COLO668 (cell line): ENCODE results near the gene SLC22A17.

Experiments
- DNase-seq: peaks from one replicate; lab custom pipeline; 2025; ENCODE audit not compliant: unreplicated experiment; lab: John Stamatoyannopoulos, UW

SLC22A17 gene

DNA sequence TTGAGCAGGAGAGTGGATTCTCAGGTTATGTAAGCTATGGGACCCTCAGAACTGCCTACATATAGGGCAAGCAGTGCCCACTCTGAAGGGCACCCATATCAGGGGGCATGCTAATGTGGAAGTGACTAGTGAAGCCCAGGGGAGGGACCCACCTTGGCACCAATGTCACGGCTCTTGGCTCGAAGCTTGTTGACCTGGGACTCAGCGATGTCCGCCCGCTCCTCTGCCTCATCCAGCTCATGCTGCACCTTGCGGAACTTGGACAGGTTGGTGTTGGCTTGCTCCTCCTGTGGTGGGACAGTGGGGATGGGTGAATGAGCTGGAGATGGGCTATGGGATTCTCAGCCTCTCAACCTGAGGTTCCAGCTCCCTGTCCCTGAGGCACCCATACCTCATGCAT is 29.6 kb upstream of the SLC22A17 start:
- no peak for DNase-seq

DNA sequence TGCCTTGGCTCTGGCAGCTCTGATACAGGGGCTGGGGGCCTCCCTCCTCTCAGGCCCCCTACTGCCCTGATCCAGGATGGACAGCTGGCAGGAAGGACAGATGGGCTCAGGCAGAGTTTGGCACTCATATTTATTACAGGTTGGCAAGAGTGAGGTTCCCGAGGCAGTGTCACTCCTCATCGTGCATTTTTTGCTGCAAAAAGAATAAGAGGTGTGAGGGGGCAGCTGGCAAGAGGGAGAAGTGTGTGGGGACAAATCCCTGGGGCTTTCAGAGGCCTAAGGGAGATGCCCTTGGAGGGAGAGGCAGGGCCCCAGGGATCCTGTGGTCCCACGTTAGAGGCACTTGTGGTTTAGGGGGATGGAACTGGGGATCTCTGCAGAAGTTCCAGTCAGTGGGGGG is 29.2 kb upstream of the SLC22A17 start:
- DNase-seq = no peak

DNA sequence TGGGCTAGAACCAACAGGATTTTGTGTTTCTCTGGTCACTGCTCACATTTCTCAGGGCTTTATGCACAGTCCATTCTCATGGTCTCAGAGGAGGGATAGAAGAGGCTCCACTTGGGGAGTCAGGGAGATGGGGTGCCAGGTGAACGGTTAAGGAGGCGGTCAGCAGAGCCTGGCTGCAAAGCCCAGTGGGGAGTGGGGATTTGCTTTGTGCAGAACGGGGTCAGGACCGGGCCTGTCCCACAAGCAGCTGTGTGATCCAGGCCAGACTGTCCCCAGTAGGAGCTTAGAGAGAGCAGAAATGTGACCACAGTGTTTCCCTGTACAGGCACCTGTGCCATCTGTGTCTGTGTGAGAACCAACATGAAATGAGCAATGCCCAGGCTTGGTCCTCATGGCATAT is 28.3 kb upstream of the SLC22A17 start:
- DNase-seq = no peak

DNA sequence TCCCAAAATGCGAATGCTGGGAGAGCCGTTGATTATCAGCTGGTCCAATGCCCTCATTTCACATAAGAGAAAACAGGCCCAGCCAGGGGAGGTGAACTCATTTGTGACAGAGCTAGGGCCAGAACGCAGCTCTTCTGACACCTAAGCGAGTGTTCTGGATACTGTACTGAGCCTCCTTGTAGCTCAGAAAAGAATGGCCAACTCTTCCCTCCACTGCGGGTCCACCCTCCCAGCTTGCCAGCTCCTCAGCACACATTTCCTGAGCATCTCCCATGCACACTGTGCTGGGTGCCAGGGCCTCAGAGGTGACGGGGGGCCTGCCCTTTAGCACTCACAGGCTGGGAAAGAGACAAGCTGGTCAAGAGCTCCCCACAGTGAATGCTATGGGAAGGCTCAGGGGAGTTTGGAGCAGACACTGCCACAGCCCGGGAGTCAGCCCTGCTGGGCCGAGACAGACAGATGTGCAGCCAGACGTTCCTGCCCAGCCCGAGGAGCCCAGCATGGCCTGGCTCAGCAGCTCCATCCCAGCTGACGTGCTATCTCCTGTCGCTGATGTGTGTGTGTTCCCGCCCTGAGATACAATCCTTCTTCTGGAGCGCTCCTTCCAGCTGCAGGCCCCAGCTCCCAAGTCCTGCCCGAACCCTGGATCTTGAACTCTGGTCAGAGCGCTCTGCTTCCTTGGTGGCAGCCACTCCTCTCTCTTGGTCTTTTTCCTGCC is 27.7 kb upstream of the SLC22A17 start:
- no peak for DNase-seq

- DNase-seq = peak; percentile 76
Observed at GRCh38 chr14:23379366-23380196, 26.9 kb upstream of the SLC22A17 start.

- DNase-seq = no peak
Observed at GRCh38 chr14:23378612-23379220, 26.0 kb upstream of the SLC22A17 start.

GRCh38 chr14:23377573-23378563 is 25.2 kb upstream of the SLC22A17 start:
- no peak for DNase-seq

DNA sequence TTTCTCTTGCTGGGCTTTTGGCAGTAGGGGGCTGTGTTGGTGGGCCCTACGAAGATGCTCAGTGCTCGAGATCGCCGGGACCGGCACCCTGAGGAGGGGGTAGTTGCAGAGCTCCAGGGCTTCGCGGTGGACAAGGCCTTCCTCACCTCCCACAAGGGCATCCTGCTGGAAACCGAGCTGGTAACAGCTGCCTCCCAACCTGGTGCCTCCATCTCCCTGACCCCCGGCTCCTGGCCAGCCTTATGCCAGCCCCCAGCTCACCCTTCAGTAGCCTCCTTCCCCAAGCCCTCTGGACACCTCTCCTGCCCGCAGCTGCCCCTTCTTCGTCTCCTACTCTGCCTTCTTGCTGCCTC is 24.5 kb upstream of the SLC22A17 start:
- no peak for DNase-seq

DNA sequence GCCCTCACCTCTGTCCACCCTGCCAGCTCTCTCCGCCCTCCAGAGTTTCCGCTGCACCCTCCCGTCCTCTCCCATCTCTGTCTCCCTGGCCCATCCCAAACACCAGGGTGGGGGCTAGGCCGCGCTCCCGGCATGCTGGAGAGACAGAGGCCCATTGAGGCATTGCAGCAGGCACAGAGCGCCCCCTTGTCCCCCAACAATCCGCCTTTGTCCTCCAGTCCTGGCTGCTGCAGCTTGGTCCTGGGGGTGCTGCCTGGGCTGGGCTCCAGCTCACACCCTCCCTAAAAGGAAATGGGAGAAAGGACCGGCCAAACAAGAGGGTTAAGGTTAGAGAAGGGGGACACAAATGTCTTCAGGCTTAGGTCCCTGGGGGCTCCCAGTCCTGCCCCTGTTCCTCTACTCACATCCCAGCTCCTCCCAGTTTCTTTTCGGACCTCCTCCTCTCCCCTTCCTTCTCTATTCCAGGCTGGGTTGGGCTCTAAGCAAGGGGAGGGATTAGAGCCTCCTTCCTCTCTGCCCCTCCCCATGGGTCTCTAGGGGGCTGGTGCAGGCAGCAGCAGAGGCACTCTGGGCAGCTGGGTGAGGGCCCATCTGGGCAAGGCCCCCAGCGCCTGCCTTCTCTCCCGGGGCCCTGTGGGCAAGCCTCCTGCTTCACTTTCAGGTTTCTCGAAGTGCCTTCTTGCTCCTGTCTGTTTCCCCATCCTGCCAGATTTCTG is 24.0 kb upstream of the SLC22A17 start, which contains the start of gene CMTM5:
Gene CMTM5 (plus strand): TSS at position 565 of the 716 bp plus-strand sequence. CDS start 206 bp downstream, outside the sequence.
- no peak for DNase-seq

DNA sequence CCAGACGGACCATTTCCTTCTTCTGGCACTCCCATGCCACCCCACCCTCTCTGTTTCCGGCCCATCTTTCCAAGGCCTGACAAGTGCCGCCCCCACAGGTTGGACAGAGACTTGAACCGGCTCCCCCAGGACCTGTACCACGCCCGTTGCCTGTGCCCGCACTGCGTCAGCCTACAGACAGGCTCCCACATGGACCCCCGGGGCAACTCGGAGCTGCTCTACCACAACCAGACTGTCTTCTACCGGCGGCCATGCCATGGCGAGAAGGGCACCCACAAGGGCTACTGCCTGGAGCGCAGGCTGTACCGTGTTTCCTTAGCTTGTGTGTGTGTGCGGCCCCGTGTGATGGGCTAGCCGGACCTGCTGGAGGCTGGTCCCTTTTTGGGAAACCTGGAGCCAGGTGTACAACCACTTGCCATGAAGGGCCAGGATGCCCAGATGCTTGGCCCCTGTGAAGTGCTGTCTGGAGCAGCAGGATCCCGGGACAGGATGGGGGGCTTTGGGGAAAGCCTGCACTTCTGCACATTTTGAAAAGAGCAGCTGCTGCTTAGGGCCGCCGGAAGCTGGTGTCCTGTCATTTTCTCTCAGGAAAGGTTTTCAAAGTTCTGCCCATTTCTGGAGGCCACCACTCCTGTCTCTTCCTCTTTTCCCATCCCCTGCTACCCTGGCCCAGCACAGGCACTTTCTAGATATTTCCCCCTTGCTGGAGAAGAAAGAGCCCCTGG is 23.0 kb upstream of the SLC22A17 start:
- DNase-seq = no peak

DNA sequence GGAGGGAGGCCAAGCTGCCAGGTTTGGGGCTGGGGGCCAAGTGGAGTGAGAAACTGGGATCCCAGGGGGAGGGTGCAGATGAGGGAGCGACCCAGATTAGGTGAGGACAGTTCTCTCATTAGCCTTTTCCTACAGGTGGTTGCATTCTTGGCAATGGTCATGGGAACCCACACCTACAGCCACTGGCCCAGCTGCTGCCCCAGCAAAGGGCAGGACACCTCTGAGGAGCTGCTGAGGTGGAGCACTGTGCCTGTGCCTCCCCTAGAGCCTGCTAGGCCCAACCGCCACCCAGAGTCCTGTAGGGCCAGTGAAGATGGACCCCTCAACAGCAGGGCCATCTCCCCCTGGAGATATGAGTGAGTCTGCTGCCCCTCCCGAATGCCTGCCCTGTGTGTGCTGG is 20.4 kb upstream of the SLC22A17 start:
- DNase-seq = no peak

DNA sequence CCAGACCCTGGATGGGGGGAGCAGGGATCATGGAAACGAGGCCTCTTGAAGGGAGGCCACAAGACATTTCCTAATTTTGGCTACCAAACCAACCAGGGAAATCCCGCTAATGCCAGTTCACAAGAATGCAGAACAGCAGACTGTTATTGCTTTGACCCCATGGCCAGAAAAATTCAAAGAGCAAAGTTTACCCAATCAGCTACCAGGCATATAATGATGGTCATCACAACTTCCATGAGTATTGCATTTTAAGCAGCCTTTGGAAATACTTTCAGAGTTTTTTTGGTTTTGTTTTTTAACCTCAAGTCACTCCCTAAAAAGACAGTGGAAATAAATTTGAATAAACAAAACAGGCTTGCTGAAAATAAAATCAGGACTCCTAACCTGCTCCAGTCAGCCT is 19.8 kb upstream of the SLC22A17 start, which contains the start of gene IL25:
Gene IL25 (plus strand): TSS at position 301 of the 400 bp plus-strand sequence.
- no peak for DNase-seq

GRCh38 chr14:23371865-23372264 is 19.2 kb upstream of the SLC22A17 start:
- no peak for DNase-seq

- DNase-seq = no peak
Observed at GRCh38 chr14:23370221-23370620, 17.5 kb upstream of the SLC22A17 start.

DNA sequence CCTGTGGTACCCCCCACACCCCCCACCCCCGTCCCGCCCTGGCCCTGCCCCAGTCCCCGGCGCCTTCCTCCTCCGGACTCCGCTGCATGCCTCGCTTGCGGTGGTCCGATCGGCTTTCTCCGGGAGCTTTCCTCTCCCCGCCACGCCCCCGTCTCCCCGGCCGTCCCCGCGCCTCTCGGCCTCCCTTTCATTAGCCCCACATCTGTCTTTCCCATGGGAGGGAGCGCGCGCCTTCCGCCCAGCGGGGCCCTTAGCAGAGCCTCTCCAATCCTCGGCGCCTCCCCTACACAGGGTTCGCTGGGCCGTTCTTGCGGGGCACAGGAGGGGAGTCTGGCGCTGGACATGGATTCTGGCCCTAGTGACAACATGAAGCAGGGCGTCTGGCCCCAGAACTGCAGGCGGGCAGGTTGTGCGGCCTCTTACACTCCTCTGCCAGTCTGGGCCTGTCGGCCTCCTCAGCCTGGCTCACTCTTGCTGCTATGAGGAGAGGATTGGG is 13.8 kb upstream of the SLC22A17 start:
- DNase-seq = no peak

- no peak for DNase-seq
Observed at GRCh38 chr14:23365732-23366425, 13.2 kb upstream of the SLC22A17 start.

GRCh38 chr14:23365036-23365731 is 12.5 kb upstream of the SLC22A17 start, which contains the start of gene EFS:
Gene EFS, minus strand, starts transcription at chr14:23365172. Its CDS starts 147 bp downstream, at chr14:23365025.
- no peak for DNase-seq
